Cardiac fibroblast (primary cell): ENCODE results near the gene CD200.
A peak's percentile ranks its signal among the peaks of the same experiment; 100 is the strongest.

Experiments
- DNase-seq, 2 donors: peaks; one replicate each; pipeline versions ENCODE4 v3.0.0 to v3.0.0-alpha.2; 2010; ENCODE audit warnings: low read depth in 2 of 2
- H3K4me3 ChIP-seq, 2 donors: replicated peaks in 1 of 2; 1 replicate in 1 of 2; 2 replicates in 1 of 2; pipeline ENCODE4 v1.5.1; 2011; ENCODE audit warnings: low read depth in 2 of 2, low read length in 2 of 2, mild to moderate bottlenecking in 2 of 2, moderate library complexity in 1 of 2
- CTCF ChIP-seq: IDR thresholded peaks from one replicate; pipeline ENCODE4 v1.5.1; 2011; ENCODE audit warnings: low read depth, mild to moderate bottlenecking, low read length, inconsistent platforms

Gene CD200

GRCh38 chr3:112314649-112315048 lies 18.3 kb upstream of the CD200 start:
- no peak for DNase-seq
- no peak for TF ChIP-seq CTCF
- no peak overlapping the region for H3K4me3 ChIP-seq

GRCh38 chr3:112315791-112316190 lies 17.2 kb upstream of the CD200 start:
- TF ChIP-seq CTCF = no peak
- DNase-seq = no peak
- no peak overlapping the region for H3K4me3 ChIP-seq

- no peak for TF ChIP-seq CTCF
- H3K4me3 ChIP-seq = no peak overlapping the region
- no peak for DNase-seq
These were observed 13.3 kb upstream of the CD200 start for GRCh38 chr3:112319516-112320276.

GRCh38 chr3:112320691-112321090 lies 12.3 kb upstream of the CD200 start:
- no peak for TF ChIP-seq CTCF
- no peak overlapping the region for H3K4me3 ChIP-seq
- no peak for DNase-seq

GRCh38 chr3:112321867-112322652 lies 10.9 kb upstream of the CD200 start:
- no peak overlapping the region for H3K4me3 ChIP-seq
- no peak for TF ChIP-seq CTCF
- no peak for DNase-seq

- DNase-seq = peak; percentile 84 to 86
- peak; percentile 69 for TF ChIP-seq CTCF
- no peak overlapping the region for H3K4me3 ChIP-seq
These were observed 5.5 kb upstream of the CD200 start for GRCh38 chr3:112327371-112327951.
